ENCODE data around the gene RERE. TPM values are rescaled to one million over a fixed set of nuclear protein-coding genes. Genes with fewer than 3 reads are reported as not detected.

RERE gene
- total RNA-seq, 1 donor from 2014 or later: 134 TPM

DNA sequence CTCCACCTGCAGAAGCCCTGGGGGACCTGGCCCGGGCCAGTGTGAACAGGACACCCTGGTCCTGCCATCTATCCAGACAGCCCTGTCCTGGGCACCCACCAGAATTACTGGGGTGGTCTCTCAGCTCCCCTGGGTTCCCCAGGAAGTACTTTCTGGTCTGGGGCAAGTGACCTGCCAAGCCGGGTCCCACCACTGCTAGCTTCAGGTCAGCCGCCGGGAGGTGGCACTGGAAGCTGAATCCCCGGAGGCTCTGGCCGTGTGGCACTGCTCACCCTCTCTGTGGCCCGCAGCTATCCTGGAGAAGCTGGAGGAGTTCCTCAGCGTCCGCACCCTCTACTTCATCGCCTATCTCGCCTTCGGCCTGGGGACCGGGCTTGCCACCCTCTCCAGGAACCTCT, 478.2 kb downstream of the RERE start:
- intact Hi-C loops (cut with DNase I): no loop called here
- no peak for ATAC-seq

DNA sequence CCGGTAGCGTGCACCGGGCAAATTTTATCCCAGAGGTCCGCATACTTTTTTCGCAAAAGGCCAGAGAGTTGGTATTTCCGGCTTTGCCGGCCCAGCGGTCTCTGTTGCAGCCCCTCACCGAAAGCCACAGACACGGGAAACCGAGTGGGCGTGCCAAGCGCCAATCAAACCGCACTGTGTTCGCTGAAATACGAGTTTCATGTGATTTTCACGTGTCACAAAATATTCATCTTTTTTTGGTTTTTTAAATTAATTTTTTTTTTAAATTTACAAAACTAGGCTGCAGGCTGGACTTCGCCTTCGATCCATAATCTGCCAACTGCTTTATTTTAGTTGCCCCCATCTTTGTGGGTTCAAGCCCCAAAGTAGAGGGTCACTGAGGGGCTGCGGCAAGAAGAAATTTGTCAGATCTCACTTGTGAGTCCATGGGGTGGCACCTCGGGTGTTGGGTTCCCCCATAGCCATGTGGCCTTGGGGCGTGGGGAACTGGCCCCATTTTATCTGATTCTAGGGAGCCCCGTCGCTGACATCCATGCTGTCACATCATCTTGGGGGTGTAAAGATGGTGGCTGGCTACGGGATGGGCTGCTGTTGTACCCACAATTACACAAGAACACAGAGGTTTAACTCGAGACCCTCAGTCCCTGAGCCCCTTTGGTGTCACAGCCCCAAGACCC, 478.8 kb downstream of the RERE start:
- ATAC-seq (no peak), DNase-seq (ENCODE audit: low spot score) (no peak)
- intact Hi-C loops (cut with DNase I): no loop called here

More for the DNA sequence above, 478.2 kb downstream of the RERE start:
- no peak for DNase-seq (ENCODE audit: low spot score)

- ATAC-seq (no peak), DNase-seq (ENCODE audit: low spot score) (no peak)
- intact Hi-C loops (cut with DNase I): no loop called here
These were observed 479.5 kb downstream of the RERE start for GRCh38 chr1:8337776-8338525.

DNA sequence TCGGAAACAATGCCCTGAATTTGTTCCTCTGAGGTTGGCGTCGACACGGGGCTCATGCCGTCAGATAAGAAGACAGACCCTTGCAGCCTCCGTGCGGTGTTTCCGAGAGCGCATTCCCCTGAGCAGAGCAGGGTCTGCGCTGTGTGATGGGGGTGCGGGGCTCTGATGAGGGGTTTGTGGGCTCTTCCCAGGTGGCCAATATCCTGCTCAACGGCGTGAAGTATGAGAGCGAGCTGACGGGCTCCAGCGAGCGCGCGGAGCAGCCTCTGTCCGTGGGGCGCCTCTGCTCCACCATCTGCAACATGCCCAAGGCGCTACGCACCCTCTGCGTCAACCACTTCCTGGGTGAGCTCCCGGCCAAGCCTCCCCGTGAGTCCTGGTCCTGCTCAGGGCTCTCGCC, 482.2 kb downstream of the RERE start:
- intact Hi-C loops (cut with DNase I): no loop called here
- DNase-seq (ENCODE audit: low spot score): no peak
- no peak for ATAC-seq

- ATAC-seq (no peak), DNase-seq (ENCODE audit: low spot score) (no peak)
- intact Hi-C loops (cut with DNase I): no loop called here
These were observed 483.2 kb downstream of the RERE start for GRCh38 chr1:8334106-8334851.

- intact Hi-C loops (cut with DNase I): no loop called here
- DNase-seq (ENCODE audit: low spot score) (no peak), ATAC-seq (no peak)
These were observed 484.0 kb downstream of the RERE start for GRCh38 chr1:8333246-8333987.

DNA sequence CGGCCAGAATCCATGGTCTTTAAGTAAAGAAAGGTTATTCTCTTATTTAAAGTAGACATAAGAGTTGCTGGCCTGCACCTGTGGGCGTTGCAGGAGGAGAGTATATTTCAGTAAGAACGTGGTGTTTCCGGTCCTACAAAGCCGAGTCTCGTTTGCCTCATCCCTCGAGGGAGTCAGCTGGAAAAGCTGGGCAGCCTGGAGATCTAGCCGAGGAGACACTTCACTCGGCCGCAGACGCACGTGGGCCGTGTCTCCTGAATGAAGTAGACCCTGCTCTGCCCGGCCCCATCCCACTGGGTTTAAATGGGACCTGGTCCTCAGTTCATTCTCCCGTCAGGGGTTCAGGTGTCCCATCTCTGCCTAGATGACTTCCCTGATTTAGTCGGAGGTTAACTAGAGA, 484.6 kb downstream of the RERE start:
- DNase-seq (ENCODE audit: low spot score) (no peak), ATAC-seq (no peak)
- intact Hi-C loops (cut with DNase I): no loop called here

DNA sequence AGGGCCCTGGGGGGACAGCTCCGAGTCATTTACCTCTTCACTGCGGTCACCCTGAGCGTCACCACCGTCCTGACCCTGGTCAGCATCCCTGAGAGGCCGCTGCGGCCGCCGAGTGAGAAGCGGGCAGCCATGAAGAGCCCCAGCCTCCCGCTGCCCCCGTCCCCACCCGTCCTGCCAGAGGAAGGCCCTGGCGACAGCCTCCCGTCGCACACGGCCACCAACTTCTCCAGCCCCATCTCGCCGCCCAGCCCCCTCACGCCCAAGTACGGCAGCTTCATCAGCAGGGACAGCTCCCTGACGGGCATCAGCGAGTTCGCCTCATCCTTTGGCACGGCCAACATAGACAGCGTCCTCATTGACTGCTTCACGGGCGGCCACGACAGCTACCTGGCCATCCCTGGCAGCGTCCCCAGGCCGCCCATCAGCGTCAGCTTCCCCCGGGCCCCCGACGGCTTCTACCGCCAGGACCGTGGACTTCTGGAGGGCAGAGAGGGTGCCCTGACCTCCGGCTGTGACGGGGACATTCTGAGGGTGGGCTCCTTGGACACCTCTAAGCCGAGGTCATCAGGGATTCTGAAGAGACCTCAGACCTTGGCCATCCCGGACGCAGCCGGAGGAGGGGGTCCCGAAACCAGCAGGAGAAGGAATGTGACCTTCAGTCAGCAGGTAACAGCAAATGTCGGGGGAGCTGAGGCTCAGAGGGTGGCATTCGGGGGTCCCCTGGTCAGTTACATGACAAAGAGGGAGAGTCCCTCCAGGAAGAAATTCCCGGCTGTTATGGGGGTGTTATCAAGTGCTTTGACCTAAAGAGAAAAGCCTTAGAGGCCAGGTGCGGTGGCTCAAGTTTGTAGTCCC, 486.9 kb downstream of the RERE start:
- intact Hi-C loops (cut with DNase I): no loop called here
- DNase-seq (ENCODE audit: low spot score) (no peak), ATAC-seq (no peak)

- intact Hi-C loops (cut with DNase I): no loop called here
- ATAC-seq (no peak), DNase-seq (ENCODE audit: low spot score) (no peak)
These were observed 487.6 kb downstream of the RERE start for GRCh38 chr1:8329858-8330257.

GRCh38 chr1:8329439-8329838, 488.0 kb downstream of the RERE start:
- DNase-seq (ENCODE audit: low spot score): no peak

GRCh38 chr1:8328271-8328670, 489.2 kb downstream of the RERE start:
- DNase-seq (ENCODE audit: low spot score) (no peak), ATAC-seq (no peak)
- intact Hi-C loops (cut with DNase I): no loop called here

More at GRCh38 chr1:8329439-8329838, 488.0 kb downstream of the RERE start:
- intact Hi-C loops (cut with DNase I): no loop called here
- no peak for ATAC-seq

DNA sequence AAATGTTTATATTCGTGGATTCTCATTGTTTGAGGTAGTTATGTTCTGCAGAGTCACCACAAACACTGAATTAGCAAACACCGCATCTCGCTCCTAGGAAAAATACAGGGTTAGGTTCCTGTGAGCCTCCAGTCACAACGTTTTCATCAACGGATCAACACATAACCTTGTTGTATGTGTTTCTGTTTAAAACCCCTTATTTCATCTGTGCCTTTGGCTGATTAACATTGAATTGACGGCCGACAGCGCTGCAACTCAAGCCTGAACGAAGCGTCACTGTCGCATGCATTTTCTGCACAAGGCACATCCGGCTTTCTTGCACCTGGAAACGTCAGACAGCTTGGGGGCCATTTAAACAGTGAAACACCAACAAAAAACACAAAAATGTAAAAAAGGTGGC, 491.2 kb downstream of the RERE start:
- ATAC-seq (no peak), DNase-seq (ENCODE audit: low spot score) (no peak)
- intact Hi-C loops (cut with DNase I): no loop called here

DNA sequence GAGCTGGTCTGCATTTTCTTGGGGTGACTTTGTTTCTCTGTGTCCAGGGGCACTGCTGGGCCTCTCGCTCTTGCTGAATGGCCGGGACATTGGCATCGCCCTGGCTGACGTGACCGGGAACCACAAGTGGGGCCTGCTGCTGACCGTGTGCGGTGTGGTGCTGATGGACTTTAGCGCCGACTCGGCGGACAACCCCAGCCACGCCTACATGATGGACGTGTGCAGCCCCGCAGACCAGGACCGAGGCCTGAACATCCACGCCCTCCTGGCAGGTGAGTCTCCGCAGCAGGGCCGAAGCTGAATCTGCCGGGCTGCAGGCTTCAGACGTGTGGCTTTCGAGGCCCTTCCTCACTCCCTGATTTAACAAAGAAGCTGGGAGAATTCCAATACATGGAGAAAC, 491.7 kb downstream of the RERE start:
- intact Hi-C loops (cut with DNase I): no loop called here
- no peak for DNase-seq (ENCODE audit: low spot score)
- ATAC-seq: no peak

- ATAC-seq: no peak
These were observed 493.1 kb downstream of the RERE start for GRCh38 chr1:8324176-8324810.

DNA sequence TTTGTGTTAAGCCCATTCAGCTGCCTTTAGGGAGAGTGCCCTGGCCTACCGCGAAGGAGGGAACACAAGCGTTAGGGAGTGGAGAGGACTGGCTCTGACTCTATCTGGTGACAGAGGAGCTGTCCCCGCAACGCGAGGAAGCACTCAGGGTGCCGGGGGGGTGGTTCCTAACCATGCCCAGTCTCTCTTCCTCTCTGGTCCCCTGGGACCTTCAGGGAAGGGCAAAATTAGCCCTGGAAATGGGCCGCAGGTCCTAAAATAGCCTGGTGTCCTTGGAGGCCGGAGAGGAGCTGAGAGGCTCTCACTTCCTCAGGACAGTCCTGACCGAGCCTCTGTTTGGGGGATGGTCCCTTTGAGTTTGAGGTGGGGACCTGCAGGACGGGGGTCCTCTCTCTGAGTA, 493.7 kb downstream of the RERE start:
- intact Hi-C loops (cut with DNase I): no loop called here
- ATAC-seq (peak; percentile 52), DNase-seq (ENCODE audit: low spot score) (no peak)

More at GRCh38 chr1:8324176-8324810, 493.1 kb downstream of the RERE start:
- intact Hi-C loops (cut with DNase I): no loop called here
- no peak for DNase-seq (ENCODE audit: low spot score)

- no peak for ATAC-seq
- intact Hi-C loops (cut with DNase I): no loop called here
- DNase-seq (ENCODE audit: low spot score): no peak
These were observed 495.8 kb downstream of the RERE start for GRCh38 chr1:8321612-8322011.

DNA sequence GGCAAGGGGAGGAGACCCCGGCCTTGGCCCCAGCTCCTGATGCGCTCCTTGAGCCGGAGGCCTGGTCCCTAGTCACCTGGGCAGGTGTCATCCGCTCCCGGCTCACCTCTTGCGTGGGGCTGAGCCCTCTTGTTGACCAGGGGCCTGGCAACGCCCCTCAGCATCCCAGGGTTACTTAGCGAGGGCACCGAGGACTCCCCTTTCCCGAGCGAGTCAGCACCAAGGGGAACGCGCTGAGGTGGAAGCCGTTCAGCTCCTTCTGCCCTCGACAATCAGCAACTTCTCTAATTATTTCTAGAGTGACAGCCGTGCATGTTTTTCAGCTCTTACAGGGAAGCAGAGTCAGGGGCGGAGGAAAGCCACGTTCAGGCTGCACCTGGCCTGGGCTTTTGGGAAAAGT, 499.0 kb downstream of the RERE start:
- DNase-seq (ENCODE audit: low spot score): no peak
- intact Hi-C loops (cut with DNase I): loop anchor here (10.0 kb wide), 2 partner anchors 284 to 344 kb away; no protein-coding TSS in a partner anchor
- no peak for ATAC-seq
